ENCODE measurements around the gene FBXO9.

Gene FBXO9

GRCh38 chr6:53103993-53104675 is 38.9 kb downstream of the FBXO9 start:
- Histone ChIP-seq H3K79me2 (ENCODE audit: low read length) (no peaks in the 10 kb centered on the region), H3K36me3 (replicated peaks; ENCODE audit: insufficient read depth, low read length) (no peaks in the 10 kb centered on the region), H3K9ac (ENCODE audit: low read length) (no peak overlapping the region), H3K27ac (ENCODE audit: low read length) (no peak overlapping the region), H2AFZ (ENCODE audit: low read length) (no peak overlapping the region), H3F3A (ENCODE audit: insufficient read depth, low read length) (peaks cover under 1% of the 10 kb centered on the region; the same call in 1 of the 2 replicates), H3K4me3 (ENCODE audit: low read length) (no peak overlapping the region), H3K4me1 (ENCODE audit: low read length) (peaks cover 6% of the 10 kb centered on the region), H3K9me3 (replicated peaks; ENCODE audit: insufficient read depth, low read length) (no peaks in the 10 kb centered on the region), H3K4me2 (ENCODE audit: low read depth, low read length) (no peak overlapping the region), H4K20me1 (ENCODE audit: insufficient read depth, low read length) (no peaks in the 10 kb centered on the region), H3K27me3 (replicated peaks; ENCODE audit: insufficient read depth, low read length) (no peaks in the 10 kb centered on the region), H3K9me2 (replicated peaks; ENCODE audit: insufficient read depth, low read length) (no peaks in the 10 kb centered on the region)
- TF ChIP-seq CTCF (IDR thresholded peaks at IDR 0.05; ENCODE audit: low read length) (peak; percentile 48), EZH2 (optimal IDR thresholded peaks at IDR 0.05; ENCODE audit: low read depth, low read length) (no peak)
- peak; percentile 40 for DNase-seq

DNA sequence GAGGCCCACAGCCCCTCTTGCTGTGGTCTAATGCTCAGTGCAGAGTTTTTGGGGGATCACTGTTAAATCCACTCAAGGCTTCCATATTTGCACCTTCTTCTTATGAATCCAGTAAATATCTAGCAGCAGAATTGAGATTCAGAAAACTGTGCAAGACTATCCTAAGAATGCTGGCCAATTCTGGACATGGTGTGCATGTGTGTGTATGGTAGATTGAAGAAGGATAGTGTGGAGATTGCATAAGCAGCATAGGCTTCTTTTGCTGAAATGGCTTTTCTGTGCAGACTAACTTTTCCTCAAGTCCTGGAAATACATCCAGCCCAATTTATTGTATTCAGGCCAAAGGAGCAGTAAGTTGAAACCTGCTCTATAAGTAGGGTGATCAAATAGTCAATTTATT is 39.7 kb downstream of the FBXO9 start:
- DNase-seq, result no peak
- Histone ChIP-seq H3F3A (ENCODE audit: insufficient read depth, low read length) (peaks cover 7% of the 10 kb centered on the region; the same call in 1 of the 2 replicates), H3K27ac (ENCODE audit: low read length) (no peak overlapping the region), H3K27me3 (replicated peaks; ENCODE audit: insufficient read depth, low read length) (no peaks in the 10 kb centered on the region), H3K4me3 (ENCODE audit: low read length) (no peak overlapping the region), H3K4me2 (ENCODE audit: low read depth, low read length) (no peak overlapping the region), H3K9me2 (replicated peaks; ENCODE audit: insufficient read depth, low read length) (no peaks in the 10 kb centered on the region), H3K36me3 (replicated peaks; ENCODE audit: insufficient read depth, low read length) (no peaks in the 10 kb centered on the region), H2AFZ (ENCODE audit: low read length) (no peak overlapping the region), H4K20me1 (ENCODE audit: insufficient read depth, low read length) (no peaks in the 10 kb centered on the region), H3K79me2 (ENCODE audit: low read length) (no peaks in the 10 kb centered on the region), H3K4me1 (ENCODE audit: low read length) (peaks cover 14% of the 10 kb centered on the region), H3K9ac (ENCODE audit: low read length) (no peak overlapping the region), H3K9me3 (replicated peaks; ENCODE audit: insufficient read depth, low read length) (no peaks in the 10 kb centered on the region)
- TF ChIP-seq CTCF (IDR thresholded peaks at IDR 0.05; ENCODE audit: low read length) (no peak), EZH2phosphoT487 (IDR thresholded peaks at IDR 0.05; ENCODE audit: low read length) (no peak), EZH2 (optimal IDR thresholded peaks at IDR 0.05; ENCODE audit: low read depth, low read length) (no peak)

DNA sequence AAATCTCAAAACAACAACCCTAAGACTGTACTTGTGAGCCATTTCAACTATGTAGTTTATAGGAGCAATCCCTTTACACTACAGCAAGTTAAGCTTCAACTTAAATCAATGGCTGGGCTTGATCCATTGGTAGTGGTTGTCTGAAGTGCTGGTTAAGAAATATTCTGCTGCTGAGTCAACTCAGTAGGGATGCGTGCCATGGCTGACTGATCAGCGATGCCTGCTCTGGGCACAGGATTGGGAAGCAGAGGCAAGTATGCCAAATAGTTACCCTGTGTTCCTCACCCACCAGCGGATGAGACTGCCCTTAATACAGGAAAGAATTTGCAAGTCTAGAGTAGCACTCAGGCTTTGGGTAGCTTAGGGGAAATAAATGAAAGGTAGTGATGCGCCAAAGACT is 41.9 kb downstream of the FBXO9 start:
- no peak overlapping the region for H3K27ac ChIP-seq (ENCODE audit: low read length)
- no peaks in the 10 kb centered on the region for H3K9me3 ChIP-seq (replicated peaks; ENCODE audit: insufficient read depth, low read length)
- H3K36me3 ChIP-seq (replicated peaks; ENCODE audit: insufficient read depth, low read length), result no peaks in the 10 kb centered on the region
- H3K4me1 ChIP-seq (ENCODE audit: low read length), result peaks cover 33% of the 10 kb centered on the region
- no peaks in the 10 kb centered on the region for H3K9me2 ChIP-seq (replicated peaks; ENCODE audit: insufficient read depth, low read length)
- TF ChIP-seq EZH2 (optimal IDR thresholded peaks at IDR 0.05; ENCODE audit: low read depth, low read length) (no peak), EZH2phosphoT487 (IDR thresholded peaks at IDR 0.05; ENCODE audit: low read length) (no peak), CTCF (IDR thresholded peaks at IDR 0.05; ENCODE audit: low read length) (no peak)
- H3K4me3 ChIP-seq (ENCODE audit: low read length), result no peak overlapping the region
- no peak overlapping the region for H3K4me2 ChIP-seq (ENCODE audit: low read depth, low read length)
- no peak overlapping the region for H2AFZ ChIP-seq (ENCODE audit: low read length)
- DNase-seq, result no peak
- peaks cover 19% of the 10 kb centered on the region for H3F3A ChIP-seq (ENCODE audit: insufficient read depth, low read length)
- H3K79me2 ChIP-seq (ENCODE audit: low read length), result no peaks in the 10 kb centered on the region
- H3K9ac ChIP-seq (ENCODE audit: low read length), result no peak overlapping the region
- H4K20me1 ChIP-seq (ENCODE audit: insufficient read depth, low read length), result no peaks in the 10 kb centered on the region
- no peaks in the 10 kb centered on the region for H3K27me3 ChIP-seq (replicated peaks; ENCODE audit: insufficient read depth, low read length)

All from MM.1S (cell line).